Fibroblast of lung (primary cell): Measurements from ENCODE around the gene GLIPR2.

Experiments used
- CTCF ChIP-seq, 2 donors: IDR thresholded peaks in 1 of 2; conservative IDR thresholded peaks in 1 of 2; 1 replicate in 1 of 2; 2 replicates in 1 of 2; pipeline ENCODE4 v1.5.1; 2011 to 2012; ENCODE audit warnings: low read length in 2 of 2, control low read depth in 1 of 2, inconsistent platforms in 1 of 2, low read depth in 1 of 2, mild to moderate bottlenecking in 1 of 2
- EZH2 ChIP-seq: IDR thresholded peaks from 2 replicates; pipeline ENCODE4 v1.5.1; 2012; ENCODE audit warnings: low read length, control low read depth, mild to moderate bottlenecking; ENCODE audit errors: missing control alignments

DNA sequence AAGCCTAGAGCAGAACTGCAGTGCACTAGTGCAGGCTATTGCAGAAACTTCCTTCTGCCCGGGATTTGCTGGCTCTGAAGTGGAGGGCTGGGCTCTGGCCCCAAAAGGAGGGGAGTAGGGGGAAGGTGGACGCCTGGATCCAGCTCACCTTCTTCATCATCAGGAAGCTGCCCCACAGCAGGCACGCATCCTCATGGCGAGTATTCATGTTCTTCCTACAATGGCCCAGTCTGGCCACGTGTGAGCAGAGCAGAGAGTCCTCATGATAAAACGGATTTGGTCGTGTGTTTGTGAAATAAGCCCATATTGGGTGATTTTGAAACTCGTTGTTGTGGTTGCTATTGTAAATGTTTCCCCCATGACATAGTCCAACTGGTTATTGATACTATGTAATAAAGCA is 8.2 kb upstream of the GLIPR2 start:
- TF ChIP-seq CTCF (conservative IDR thresholded peaks at IDR 0.05 in 1 of 2, IDR thresholded peaks at IDR 0.05 in 1 of 2; ENCODE audit: low read depth in 1 of 2, low read length in 2 of 2) (no peak), EZH2 (no peak)
